GM19025 (cell line): ENCODE data around the gene INO80C.

Experiments
- ATAC-seq: cut with Tn5 transposase; IDR thresholded peaks from one replicate; pipeline ENCODE4 v1.9.1; 2021; ENCODE audit warnings: mild to moderate bottlenecking, low read depth, moderate library complexity; ENCODE audit not compliant: unreplicated experiment

INO80C gene

GRCh38 chr18:35436076-35436649 is 61.6 kb downstream of the INO80C start:
- no peak for ATAC-seq

- no peak for ATAC-seq
Measured at GRCh38 chr18:35435401-35435800, 62.4 kb downstream of the INO80C start.

DNA sequence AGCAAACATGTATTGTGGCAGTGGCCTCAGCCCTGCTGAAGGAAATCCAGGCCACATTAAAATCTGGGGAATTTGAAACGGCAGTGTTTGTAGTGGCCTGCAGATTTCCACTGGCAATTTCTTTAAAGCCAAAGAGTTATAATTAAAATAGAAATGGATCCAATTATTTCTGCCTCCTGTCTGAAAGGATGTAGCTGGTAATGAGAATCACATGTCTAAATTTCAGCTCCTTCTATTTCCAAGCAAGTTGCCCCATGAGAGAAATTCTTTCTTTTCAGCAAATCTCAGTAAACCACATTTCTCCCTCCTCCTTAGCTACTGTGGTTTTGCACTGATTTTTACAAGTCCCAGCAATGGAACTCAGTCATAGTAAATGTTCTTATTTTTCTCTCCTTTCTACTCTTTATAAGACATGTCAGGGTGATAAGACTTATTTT is 65.2 kb downstream of the INO80C start:
- no peak for ATAC-seq

DNA sequence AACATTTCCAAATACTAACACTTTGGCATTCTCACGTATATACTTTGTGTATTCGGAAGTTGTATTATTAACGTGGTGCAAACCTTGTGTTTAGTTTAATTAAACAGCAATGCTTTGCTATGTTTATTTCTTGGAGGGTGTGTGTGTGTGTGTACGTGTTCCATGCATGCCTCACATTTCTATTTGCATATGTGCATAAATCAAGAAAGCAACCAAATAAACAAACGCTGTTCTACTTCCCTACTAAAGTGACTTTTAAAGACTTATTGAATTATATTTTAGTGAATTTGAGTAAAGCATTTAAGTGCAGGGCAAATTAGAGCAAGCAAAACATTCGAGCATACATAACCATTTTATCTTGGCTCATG is 66.4 kb downstream of the INO80C start:
- ATAC-seq = no peak

DNA sequence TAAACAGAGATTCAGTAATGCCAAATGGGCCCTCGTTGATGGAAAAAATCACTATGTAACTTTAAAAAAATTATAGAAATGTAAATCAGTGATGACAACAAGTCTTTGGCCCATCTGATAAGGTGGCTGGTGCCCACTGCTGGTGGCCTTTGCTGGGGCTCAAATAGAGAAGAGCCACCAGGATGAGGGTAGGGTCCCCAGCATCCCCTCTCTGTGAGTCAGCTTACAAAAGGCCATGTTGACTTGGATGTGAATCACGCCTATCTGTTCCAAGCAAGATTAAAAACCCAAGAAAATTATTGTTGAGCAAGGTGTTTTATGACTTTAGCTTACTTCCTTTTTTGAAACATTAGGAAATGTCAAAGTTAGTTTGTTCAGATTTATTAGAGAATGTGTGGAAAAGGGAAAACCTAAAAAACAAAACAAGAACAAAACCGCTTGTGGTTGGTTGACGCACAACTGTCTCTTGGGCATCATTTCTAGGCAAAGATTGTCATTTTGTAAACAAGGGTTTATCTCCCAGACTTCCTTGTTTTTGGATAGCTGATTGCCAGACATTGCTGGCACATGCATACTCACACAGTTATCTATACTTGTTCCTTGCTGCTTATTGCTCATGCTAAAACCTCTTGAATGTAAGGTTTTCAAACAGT is 66.9 kb downstream of the INO80C start:
- ATAC-seq = no peak

DNA sequence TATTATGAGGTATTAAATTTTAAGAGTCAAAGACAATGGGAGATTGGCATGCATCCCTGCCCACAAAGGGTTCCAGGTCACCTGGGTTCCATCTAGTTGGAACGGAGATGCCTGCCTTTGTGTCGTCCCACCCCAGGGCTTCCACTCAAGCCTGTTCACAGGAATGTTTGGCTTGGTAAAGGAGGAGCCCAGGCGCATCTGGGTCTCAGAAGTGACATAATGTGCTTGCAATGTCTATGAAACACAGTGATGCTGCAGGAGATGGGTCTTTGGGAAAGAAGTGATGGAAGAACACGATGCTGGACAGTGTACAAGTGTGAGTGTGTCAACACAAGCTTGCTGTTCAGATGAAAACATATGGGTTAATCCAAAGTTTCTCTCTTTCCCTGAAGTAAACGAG is 71.0 kb downstream of the INO80C start:
- no peak for ATAC-seq

DNA sequence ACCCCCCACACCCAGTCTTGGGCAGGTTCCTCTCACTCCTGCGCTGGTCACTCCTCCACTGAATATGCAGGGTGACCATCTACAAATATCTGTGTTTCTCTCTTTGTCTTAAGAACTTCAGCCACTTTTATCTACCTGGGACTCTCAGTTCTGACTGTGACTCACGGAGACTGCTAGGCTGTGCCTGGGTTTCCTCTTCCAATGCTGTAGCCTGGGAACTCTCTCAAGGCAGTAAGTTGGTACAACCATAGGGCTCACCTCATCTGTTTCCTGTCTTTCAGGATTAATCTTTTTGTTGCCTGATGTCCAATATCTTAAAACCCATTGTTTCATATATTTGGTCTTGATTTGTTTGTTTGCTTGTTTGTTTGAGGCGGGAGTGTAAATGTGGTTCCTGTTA is 73.4 kb downstream of the INO80C start:
- no peak for ATAC-seq

- ATAC-seq = no peak
Measured at GRCh38 chr18:35422237-35422636, 75.5 kb downstream of the INO80C start.

GRCh38 chr18:35418610-35419009 is 79.2 kb downstream of the INO80C start:
- no peak for ATAC-seq
